AG04450 (cell line): ENCODE data around the gene C16orf89. TPM values are rescaled to one million over a fixed set of nuclear protein-coding genes. Genes with fewer than 3 reads are reported as not detected.

Experiments
- CTCF ChIA-PET: fragments of 300-600, 350-600 bp; formaldehyde crosslinking; extraction: SDS; loops from one replicate; lab custom pipeline; 2022; ENCODE audit warnings: antibody characterized with exemption, inconsistent platforms; lab: Charles Lee
- POLR2A ChIA-PET: fragments of 350-600 bp; formaldehyde crosslinking; extraction: SDS; loops from one replicate; lab custom pipeline; 2021; ENCODE audit warnings: antibody characterized with exemption, inconsistent platforms; lab: Yijun Ruan, JAX
- DNase-seq: peaks from one replicate; pipeline ENCODE4 v3.0.0-alpha.2; 2011; ENCODE audit warnings: low read depth, low spot score
- H3K27ac ChIP-seq: one replicate; pipeline ENCODE4 v1.5.1; 2012; ENCODE audit warnings: low read depth, low read length, control low read depth
- H3K27me3 ChIP-seq: one replicate; pipeline ENCODE4 v1.6.0; 2012; ENCODE audit warnings: low read length; ENCODE audit not compliant: control insufficient read depth, insufficient read depth
- H3K4me3 ChIP-seq: 2 replicates; pipeline ENCODE4 v1.5.1; 2011; ENCODE audit warnings: mild to moderate bottlenecking, low read depth, low read length, control low read depth
- H3K9me3 ChIP-seq: 2 replicates; pipeline ENCODE4 v1.5.1; 2012; ENCODE audit warnings: low read length; ENCODE audit not compliant: control insufficient read depth, insufficient read depth
- CTCF ChIP-seq: IDR thresholded peaks from 2 replicates; pipeline ENCODE4 v1.5.1; 2011; ENCODE audit warnings: low read depth, low read length, control low read depth, inconsistent platforms
- polyA plus RNA-seq: library from polyadenylated mRNA; depleted of rRNA; stranded (reverse); fragments of >200 nt; gene quantifications from 2 replicates; pipeline ENCODE4 v1.2.3, GENCODE V29; 2011

The C16orf89 gene
- polyA plus RNA-seq, 1 experiment = 1.3 TPM

- no peak for DNase-seq
- ChIA-PET CTCF (interaction anchor here (0.9 to 1.4 kb wide), 4 partner anchors 9 to 69 kb away, joined by 3 to 4 read pairs (median 3); partner anchors contain the start of gene NAGPA), POLR2A (no interaction called here)
- Histone ChIP-seq H3K4me3 (no peak overlapping the region), H3K27me3 (peaks cover 3% of the 10 kb centered on the region), H3K9me3 (no peaks in the 10 kb centered on the region; the same call in 1 of the 2 replicates), H3K27ac (no peak overlapping the region)
- 0 out of 2 replicates have a peak, but pooled peaks have one; percentile 19 for TF ChIP-seq CTCF
Observed at GRCh38 chr16:5024632-5025031, 41.1 kb downstream of the C16orf89 start.

- Histone ChIP-seq H3K9me3 (no peaks in the 10 kb centered on the region; the same call in 1 of the 2 replicates), H3K27me3 (peaks cover 11% of the 10 kb centered on the region), H3K4me3 (no peak overlapping the region), H3K27ac (no peak overlapping the region)
- TF ChIP-seq CTCF = no peak
- CTCF ChIA-PET = no interaction called here
- no peak for DNase-seq
- POLR2A ChIA-PET = interaction anchor here (0.6 kb wide), 1 partner anchor 159 kb away, joined by 3 read pairs; no protein-coding TSS in a partner anchor
Observed at GRCh38 chr16:5022521-5022920, 43.2 kb downstream of the C16orf89 start.

- POLR2A ChIA-PET = interaction anchor here (1.0 kb wide), 1 partner anchor 13 kb away, joined by 3 read pairs; the partner anchor contains the start of gene NAGPA
- no peak for TF ChIP-seq CTCF
- peaks cover 15% of the 10 kb centered on the region for H3K27me3 ChIP-seq
- CTCF ChIA-PET = no interaction called here
- no peak overlapping the region for H3K4me3 ChIP-seq
- H3K9me3 ChIP-seq = no peaks in the 10 kb centered on the region; the same call in 1 of the 2 replicates
- DNase-seq = no peak
- no peak overlapping the region for H3K27ac ChIP-seq
Observed at GRCh38 chr16:5020551-5020950, 45.2 kb downstream of the C16orf89 start.

GRCh38 chr16:5019775-5020174 is 46.0 kb downstream of the C16orf89 start:
- Histone ChIP-seq H3K4me3 (no peak overlapping the region), H3K9me3 (no peaks in the 10 kb centered on the region; the same call in 1 of the 2 replicates), H3K27me3 (peaks cover 15% of the 10 kb centered on the region), H3K27ac (no peak overlapping the region)
- CTCF ChIA-PET = no interaction called here
- DNase-seq = no peak
- no peak for TF ChIP-seq CTCF
- POLR2A ChIA-PET = no interaction called here

GRCh38 chr16:5018793-5019192 is 47.0 kb downstream of the C16orf89 start:
- no peak for DNase-seq
- TF ChIP-seq CTCF = no peak
- Histone ChIP-seq H3K4me3 (no peak overlapping the region), H3K27me3 (peaks cover 15% of the 10 kb centered on the region), H3K27ac (no peak overlapping the region), H3K9me3 (no peaks in the 10 kb centered on the region; the same call in 1 of the 2 replicates)
- CTCF ChIA-PET = no interaction called here
- POLR2A ChIA-PET = no interaction called here
